Cardiac fibroblast (primary cell): ENCODE measurements around the gene CAMKK2.

ENCODE experiments used
- DNase-seq, 2 donors: peaks; one replicate each; pipeline versions ENCODE4 v3.0.0 to v3.0.0-alpha.2; 2010; ENCODE audit warnings: low read depth in 2 of 2
- H3K4me3 ChIP-seq, 2 donors: replicated peaks in 1 of 2; 1 replicate in 1 of 2; 2 replicates in 1 of 2; pipeline ENCODE4 v1.5.1; 2011; ENCODE audit warnings: low read depth in 2 of 2, low read length in 2 of 2, mild to moderate bottlenecking in 2 of 2, moderate library complexity in 1 of 2
- TF ChIP-seq, protein P1 (sequence below): IDR thresholded peaks from one replicate; pipeline ENCODE4 v1.5.1; 2011; ENCODE audit warnings: low read depth, mild to moderate bottlenecking, low read length, inconsistent platforms

The CAMKK2 gene

DNA sequence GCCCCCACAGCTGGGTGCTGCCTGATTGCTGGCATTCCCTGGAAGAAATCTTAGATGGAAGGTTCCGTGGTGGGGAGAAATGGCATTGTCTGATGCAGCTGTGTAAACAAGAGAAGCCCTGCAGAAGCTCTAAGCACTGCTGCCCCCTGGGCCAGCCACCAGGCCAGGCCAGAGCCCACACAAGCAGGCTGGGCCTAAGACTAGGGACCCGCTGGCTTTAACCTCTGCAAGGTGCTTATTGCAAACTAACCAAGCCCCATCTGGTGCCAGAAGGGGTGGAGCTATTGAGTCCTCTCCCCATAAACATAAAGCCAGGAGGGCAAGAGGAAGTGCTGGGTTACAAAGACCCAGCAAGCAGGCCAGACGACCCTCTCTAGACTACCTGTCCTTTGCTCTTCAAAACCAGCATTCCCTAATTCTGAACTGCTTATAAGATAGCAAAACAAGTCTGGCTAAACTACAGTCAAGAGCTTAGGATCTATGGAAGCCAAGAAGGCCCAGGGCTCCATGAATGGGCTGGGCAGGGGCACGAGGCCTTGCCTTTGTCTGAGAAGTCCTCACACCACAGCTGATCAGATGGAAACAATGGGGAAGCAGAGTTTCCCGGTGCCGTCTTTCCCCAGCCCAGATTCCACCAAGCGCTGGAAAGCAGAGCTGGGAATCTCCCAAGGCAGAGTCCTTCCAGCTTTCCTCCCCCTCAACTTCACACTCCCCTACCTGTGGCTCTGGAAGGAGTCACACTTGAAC is 57.7 kb downstream of the CAMKK2 start:
- TF ChIP-seq, protein P1, sequence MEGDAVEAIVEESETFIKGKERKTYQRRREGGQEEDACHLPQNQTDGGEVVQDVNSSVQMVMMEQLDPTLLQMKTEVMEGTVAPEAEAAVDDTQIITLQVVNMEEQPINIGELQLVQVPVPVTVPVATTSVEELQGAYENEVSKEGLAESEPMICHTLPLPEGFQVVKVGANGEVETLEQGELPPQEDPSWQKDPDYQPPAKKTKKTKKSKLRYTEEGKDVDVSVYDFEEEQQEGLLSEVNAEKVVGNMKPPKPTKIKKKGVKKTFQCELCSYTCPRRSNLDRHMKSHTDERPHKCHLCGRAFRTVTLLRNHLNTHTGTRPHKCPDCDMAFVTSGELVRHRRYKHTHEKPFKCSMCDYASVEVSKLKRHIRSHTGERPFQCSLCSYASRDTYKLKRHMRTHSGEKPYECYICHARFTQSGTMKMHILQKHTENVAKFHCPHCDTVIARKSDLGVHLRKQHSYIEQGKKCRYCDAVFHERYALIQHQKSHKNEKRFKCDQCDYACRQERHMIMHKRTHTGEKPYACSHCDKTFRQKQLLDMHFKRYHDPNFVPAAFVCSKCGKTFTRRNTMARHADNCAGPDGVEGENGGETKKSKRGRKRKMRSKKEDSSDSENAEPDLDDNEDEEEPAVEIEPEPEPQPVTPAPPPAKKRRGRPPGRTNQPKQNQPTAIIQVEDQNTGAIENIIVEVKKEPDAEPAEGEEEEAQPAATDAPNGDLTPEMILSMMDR, result no peak
- no peak overlapping the region for H3K4me3 ChIP-seq

DNA sequence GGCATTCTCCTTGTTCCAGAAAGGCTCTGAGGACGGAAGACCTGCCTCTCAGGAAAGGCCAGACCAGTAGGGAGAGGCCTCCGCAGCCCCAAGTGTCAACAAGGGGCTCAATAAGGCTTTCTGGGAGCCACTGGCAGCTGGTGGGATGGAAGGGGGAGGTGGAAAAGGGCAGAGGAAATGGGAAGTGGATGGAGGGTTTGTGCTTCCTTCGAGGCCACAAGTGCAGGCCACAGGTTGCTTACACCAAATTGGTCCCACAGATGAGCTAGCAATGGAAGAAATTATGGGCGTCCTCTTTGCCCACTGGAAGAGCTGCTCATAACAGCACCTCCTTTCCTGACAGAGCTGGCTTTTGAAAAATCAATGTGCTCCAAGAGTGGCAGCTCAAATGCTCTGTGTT is 58.4 kb downstream of the CAMKK2 start:
- no peak for DNase-seq
- no peak overlapping the region for H3K4me3 ChIP-seq
- TF ChIP-seq, protein P1, result no peak

More for the DNA sequence above, 57.7 kb downstream of the CAMKK2 start:
- DNase-seq, result no peak

DNA sequence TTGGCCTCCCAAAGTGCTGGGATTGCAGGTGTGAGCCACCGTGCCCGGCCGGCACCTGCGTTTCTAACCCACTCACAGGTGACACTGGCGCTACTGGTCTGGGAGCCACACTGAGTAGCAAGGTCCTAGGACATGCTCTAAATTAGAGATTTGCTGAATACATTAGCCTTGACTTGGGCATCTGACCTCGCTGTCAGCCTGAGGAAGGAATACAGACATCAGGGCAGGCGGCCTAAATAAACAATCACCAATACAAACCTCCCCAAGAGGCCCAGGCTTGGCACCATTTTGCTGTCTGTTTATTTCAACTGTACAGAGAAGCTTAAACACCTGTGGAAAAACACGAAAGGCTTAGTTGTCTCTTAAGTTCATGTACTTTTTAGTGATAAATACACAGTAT is 59.1 kb downstream of the CAMKK2 start:
- TF ChIP-seq, protein P1, result no peak
- H3K4me3 ChIP-seq, result no peak overlapping the region
- no peak for DNase-seq

DNA sequence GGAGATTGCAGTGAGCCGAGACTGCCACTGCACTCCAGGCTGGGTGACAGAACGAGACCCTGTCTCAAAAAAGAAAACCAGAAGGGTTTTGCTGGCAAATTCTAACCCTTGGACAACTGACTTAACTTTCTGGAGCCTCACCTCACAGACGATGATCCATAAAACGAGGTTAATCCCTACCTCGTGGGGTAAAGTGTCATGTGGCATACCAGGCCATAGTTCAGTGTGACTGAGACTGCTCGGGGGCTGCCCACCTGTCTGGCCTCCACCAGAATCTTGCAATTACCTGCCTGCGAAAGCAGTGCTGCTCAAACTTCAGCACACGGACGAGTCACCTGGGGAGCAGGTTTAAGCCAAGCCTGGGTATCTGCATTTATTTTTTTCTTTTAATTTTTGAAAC is 59.7 kb downstream of the CAMKK2 start:
- no peak for DNase-seq
- TF ChIP-seq, protein P1, result no peak
- H3K4me3 ChIP-seq, result no peak overlapping the region

DNA sequence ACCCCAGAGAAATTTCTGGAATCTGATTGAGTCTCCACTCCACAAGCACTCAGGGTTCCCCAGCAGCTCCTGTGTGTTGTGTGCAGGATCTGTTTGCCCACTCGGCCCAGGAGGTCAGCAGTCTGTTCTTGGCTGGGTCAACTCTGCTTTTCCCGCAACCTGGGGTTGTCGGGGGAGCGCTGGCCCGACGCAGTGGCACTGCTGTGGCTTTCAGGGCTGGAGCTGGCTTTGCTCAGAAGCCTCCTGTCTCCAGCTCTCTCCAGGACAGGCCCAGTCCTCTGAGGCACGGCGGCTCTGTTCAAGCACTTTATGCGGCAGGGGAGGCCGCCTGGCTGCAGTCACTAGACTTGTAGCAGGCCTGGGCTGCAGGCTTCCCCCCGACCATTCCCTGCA is 62.9 kb downstream of the CAMKK2 start:
- TF ChIP-seq, protein P1, result no peak
- DNase-seq, result no peak
- no peak overlapping the region for H3K4me3 ChIP-seq

DNA sequence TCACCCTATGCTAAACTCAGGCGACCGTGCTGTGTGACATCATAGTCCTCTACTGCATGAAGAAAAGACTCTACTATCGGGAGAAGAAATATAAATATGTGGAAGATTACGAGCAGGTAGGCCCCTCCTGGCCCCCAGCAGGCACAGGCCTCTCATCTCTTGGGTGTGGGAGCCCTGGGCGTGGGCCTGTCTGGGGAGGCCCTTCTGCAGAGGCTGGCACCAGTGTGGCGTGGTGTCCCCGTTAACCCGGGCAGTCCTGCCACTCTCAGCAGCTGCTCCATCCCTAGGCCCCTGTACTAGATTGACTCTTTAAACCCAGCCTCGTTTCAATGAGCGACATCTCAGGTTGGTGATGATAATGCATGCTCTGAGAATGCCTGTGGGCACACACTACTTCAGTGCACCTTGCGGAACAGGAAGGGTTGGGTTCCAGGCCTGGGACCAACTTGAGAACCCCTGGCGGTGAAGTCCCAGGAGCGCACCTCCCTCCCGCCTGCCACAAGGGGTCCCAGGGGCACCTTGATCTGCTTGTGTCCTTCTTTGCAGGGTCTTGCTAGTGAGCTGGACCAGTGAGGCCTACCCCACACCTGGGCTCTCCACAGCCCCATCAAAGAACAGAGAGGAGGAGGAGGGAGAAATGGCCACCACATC is 63.4 kb downstream of the CAMKK2 start:
- DNase-seq, result no peak
- no peak overlapping the region for H3K4me3 ChIP-seq
- TF ChIP-seq, protein P1, result no peak

DNA sequence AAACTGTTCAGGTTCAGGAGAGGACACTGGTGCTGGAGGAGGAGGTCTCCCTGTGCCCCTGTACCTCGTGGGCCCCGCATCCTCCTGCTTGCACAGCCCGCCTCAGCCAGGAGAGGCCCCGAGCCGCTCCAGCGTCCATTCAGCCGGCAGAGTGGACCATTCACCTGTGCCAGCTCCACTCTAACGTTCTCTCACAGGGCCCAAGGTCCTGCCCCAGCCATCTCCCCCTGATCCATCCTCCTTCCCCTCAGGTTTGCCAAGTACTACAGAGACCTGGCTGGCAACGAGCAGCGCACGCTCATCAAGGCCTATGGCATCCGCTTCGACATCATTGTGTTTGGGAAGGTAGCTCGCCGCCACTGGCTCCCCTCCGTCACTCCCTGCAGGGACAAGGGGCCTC is 64.3 kb downstream of the CAMKK2 start:
- no peak for DNase-seq
- no peak overlapping the region for H3K4me3 ChIP-seq
- TF ChIP-seq, protein P1, result no peak
